Activated naive CD4-positive, alpha-beta T cell treated with anti-CD3 and anti-CD28 coated beads, Interleukin-2, amount 50 U/mL, for 16 hours (primary cell): ENCODE results near the gene ARL8B.
A peak's percentile ranks its signal among the peaks of the same experiment; 100 is the strongest.
"Not testable (repeated sequence)": the region's sequence is repeated elsewhere in the genome, so short reads cannot be mapped to it uniquely, and the experiment has no call there.

Experiments used
- DNase-seq: peaks from one replicate; pipeline ENCODE4 v3.0.0-alpha.2; 2020

The ARL8B gene

DNA sequence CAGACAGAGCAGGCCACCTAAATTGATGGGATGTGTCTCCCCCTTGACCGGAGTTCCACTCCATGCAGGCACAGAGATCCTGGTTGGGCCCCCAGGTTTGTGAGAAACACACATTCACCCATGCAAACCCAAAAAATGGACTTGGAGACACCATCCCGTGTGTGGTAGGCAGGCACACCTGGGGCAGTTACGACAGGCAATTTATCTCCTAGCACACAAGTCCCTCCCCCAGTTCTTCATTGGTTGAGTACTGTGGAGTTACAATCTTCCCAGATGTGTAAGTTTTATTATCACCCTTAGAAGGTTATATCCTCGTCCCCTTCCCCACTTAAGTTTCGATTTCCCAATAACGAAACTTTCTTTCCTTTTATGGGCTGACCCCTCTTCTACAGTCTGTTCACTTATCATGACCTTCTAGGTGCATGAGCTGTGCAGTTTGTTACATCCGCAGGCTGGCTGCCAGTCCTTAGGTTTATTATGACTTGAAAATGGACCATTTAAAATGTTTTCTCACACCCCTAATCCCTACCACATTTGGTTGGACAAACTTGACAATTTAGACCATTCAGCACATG, 27.3 kb downstream of the ARL8B start:
- no peak for DNase-seq

DNA sequence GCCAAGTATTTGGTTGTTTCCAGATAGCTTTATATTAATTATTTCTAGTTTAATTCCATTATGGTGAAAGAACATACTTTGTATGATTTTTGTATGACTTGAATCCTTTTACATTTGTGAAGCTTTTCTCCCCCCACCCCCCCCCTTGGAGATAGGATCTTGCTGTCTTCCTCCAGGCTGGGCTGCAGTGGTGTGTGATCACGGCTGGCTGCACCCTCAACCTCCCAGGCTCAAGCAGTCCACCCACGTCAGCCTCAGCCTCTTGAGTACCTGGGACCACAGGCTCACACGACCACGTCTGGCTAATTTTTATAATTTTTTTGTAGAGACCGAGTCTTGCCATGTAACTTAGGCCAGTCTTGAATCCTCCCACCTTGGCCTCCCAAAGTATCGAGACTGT, 29.5 kb downstream of the ARL8B start:
- no peak for DNase-seq

DNA sequence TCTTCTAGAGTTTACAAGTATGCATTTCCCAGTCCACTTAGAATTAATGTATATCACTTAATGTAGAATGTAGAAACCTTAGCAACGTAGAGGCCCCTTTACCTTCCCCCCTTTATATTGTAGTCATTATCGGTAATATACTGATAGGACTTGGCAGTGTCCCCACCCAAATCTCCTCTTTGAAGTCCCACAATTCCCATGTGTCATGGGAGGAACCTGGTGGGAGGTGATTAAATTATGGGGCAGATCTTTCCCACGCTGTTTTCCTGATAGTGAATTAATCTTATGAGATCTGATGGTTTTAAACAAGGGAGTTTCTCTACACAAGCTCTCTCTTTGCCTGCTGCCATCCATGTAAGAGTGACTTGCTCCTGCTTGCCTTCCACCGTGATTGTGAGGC, 31.0 kb downstream of the ARL8B start:
- DNase-seq: no peak

DNA sequence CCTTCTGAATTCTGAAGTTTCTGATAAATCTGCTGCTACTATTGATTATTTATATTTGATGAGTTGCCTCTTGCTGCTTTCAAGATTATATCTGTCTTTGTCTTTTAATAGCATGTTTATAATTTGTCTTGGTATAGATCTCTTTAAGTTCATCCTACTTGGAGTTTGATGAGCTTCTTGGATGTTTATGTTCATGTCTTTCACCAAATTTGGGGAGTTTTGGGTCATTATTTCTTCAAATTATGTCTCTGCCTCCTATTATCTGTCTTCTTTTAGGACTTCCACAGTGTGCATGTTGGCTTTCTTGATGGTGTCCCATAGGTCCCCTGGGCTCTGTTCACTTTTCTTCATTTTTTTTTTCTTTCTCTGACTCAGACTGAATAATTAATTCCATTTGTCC, 33.1 kb downstream of the ARL8B start:
- DNase-seq: no peak

DNA sequence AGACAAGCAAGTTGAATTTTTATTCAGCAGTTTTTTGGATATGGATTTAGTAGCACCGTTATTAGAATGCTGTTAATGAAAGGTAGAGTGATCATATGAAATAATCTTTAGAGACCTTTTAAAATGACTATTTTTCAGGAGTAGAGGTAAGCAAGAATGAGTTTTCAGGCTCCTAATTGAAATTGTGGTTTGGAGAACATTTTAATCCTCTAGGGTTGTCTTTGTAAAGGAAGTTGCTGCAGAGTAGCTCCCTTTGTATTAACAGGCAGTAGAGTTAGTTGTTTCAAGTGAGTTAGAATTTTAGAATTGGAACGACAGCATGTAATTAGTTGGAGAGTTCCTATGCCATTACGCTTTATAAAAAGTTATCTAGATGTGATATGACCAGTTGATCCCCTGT, 38.2 kb downstream of the ARL8B start:
- DNase-seq: no peak

DNA sequence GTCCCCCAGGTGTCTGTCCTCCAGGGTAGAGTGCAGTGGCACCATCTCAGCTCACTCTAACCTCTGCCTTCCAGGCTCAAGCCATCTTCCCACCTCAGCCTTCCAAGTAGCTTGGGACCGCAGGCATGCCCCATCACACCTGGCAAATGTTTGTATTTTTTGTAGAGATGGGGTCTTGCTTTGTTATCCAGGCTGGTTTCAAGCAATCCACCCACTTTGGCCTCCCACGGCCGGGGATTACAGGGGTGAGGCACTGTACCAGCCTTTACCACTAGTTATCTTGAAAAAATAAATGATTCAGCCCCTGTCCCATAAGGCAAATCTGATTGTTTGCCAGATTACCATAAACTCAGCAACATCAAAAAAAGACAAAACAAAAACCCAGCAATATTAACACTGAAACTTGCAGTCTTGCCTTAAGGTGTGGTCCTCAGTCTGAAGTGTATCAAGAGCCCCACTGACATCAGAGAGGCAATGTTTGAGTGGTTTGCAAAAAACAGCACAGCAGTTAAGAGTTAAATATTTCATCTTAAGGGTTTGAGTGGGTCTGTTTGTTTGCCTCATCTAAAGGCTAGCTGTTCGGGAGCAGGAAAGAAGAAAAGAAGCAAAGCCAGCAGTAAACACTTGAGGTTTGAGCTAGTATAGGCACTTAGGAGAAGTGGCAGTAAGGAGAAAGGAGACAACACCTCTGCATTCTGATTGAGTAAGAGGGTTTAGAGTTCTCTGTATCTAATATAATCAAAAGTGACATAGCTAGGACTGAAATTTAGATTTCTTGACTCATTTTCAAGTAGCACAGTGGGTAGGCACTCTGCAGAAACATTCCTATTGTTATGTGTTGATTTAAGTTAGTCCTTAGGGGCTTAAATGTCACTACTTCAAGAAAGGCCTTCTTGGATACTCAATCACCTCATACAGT, 39.1 kb downstream of the ARL8B start:
- DNase-seq: peak; percentile 23

DNA sequence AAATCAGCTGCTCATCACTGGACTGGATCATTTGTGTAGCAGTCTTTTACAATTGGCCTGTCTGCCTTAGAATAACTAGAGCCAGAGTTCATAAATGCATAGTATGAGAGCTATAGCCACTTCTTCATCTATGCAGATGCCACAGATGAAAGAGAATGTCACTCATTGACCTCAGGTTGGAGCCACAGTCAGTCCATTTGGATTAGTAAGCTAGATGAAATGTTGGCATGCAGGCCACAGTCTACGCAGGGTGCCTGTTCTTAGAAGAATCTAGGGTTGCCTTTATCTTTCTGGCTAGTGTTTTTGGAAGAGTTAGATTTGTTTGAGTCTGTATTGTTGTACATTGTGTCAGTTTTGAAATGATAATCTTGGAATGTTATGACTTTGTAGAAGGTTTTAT, 40.0 kb downstream of the ARL8B start:
- DNase-seq: no peak

DNA sequence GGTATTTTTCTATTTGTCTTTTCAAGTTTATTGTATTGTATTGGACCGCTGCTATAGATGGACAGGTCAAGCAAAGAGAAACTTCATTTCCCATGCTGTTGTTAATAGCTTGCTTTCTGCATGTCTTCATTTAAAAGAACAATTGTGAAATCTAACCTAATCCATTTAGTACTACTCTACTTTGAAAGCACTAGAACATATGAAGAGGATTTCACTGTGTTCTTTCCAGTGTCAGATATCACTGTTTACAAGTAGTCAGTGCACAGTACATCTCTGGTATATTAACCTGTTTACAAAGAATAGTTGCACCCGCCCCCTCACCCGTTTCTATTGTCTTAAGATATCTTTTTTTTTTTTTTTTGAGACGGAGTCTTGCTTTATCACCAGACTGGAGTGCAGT, 43.6 kb downstream of the ARL8B start:
- no peak for DNase-seq

DNA sequence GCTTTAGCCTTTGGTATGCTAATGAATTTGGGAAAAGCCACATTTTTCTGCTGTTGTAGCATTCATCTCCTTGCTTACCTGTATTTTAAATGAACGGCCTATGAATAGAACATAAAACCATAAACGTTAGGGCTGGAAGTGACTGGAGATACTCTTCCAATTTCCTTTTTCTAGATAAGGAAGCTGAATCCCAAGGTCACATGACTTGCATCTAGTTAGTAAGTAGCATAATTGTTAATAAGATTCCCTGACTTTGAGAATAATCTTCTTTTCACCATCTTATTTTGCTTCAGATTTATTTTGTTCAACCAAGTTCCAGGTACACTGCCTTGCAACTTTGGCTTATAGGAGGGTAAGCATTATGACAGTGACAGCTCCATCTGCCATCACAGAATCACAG, 44.8 kb downstream of the ARL8B start:
- no peak for DNase-seq

DNA sequence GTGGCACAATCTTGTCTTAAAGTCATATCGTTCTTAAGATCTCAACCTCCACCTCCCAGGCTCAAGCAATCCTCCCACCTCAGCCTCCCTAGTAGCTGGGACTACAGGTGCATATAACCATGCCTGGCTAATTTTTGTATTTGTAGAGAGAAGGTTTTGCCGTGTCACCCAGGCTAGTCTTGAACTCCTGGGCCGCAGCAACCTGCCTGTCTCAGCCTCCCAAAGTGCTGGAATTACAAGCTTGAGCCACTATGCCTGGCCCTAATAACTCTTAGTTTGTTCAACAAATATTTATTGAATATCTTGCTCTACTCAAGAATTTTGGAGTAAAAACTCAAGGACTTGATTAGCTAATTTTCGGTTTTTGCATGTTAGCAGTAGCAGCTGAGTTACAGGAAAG, 46.0 kb downstream of the ARL8B start:
- DNase-seq: no peak

DNA sequence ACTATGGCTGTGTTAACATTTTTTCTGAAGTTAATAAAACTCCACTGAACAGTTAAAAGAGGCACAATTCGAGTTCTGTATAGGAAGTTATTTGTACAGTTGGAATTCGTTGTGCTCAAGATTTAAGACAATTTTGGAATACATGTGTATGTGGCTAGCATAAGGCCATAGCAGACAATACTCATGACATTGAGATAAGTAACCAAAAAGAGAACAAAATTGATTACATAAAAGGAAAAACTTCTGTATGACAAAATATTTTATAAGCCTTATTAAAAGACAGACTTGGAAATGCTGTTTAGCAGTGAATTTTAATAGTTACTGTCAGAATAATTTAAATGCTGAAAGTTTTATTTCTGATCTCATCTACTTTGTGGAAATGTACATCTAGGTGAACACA, 47.7 kb downstream of the ARL8B start:
- no peak for DNase-seq

DNA sequence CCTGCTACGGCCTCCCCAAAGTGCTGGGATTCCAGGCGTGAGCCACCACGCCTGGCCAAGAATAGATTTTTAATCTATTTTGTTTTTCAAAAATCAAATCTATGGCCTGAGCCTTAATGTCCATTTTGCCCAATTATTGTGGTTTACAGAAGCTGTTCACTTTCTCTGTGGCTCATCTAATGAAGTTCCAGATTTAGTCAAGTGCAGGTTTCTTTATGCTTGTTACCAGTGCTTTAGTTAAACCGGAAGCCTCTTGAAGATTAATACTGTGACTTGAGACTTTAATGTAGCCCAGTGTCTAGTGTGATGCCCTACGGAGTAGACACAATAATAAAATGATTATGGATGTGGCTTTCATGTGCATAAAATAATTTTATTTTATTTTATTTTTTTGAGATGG, 48.9 kb downstream of the ARL8B start:
- DNase-seq: no peak

DNA sequence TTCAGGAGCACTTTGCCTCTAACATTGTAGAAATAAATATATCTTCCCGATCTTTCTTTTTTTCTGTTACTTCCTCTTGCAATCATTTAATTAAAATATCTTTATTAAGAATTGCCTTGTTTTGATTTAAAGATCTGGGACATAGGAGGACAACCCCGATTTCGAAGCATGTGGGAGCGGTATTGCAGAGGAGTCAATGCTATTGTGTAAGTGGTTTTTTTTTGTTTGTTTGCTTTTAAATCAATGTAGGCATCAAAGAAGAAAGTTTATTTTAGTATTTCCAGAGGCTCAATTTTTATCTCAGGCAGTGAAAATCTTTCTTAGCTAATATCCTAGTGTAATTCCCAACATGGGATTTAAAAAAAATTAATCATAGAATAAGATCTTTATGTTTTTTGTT, 49.9 kb downstream of the ARL8B start:
- no peak for DNase-seq

DNA sequence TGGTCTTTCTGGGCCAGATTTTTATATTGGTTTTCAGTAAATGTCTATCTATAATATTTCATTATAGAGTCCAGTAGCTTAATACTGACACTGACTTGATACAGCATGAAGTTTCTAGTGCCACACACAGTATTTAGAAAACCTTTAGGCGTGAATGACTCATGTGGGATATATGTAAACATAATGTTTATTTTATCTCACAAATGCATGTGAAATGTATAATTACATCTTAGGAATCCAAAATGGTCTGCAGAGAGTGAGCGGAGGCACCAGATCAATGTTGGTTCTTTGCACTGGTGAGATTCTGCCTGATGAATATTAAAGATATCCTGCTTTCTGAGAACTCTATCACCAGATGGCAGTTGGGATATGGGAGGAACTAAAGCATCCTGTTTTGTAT, 56.9 kb downstream of the ARL8B start:
- DNase-seq: not testable (repeated sequence)

DNA sequence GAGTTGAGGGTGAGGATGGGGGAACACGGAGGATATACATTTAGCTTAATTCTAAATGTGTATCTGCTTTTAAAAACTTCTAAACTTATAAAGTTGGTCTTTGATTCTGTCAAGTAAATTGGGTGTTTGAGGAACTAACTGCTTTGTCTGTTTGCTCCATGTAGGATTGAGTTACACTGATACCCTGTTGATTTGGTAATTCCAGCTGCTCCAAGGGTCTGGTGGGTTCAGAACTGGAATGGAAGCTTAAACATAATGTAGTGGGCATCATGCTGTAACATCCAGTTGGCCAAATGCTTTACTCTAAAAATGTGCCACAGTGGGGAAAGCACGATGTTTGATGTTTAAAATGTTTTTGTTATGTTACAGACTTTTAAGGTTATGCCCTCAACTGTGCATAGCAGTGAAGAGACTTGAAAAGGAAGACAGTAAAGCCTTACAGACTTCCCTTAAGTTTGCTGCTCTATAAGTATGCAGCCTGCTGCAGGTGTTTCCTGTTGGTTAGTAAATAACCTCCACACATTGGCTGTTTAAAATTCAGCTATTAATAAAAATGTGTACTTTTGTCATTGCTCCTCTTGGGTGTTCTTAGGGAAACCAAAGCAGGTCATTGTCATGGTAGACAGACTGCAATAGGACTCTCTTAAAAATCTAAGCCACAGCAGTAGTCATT, 59.5 kb downstream of the ARL8B start:
- no peak for DNase-seq

DNA sequence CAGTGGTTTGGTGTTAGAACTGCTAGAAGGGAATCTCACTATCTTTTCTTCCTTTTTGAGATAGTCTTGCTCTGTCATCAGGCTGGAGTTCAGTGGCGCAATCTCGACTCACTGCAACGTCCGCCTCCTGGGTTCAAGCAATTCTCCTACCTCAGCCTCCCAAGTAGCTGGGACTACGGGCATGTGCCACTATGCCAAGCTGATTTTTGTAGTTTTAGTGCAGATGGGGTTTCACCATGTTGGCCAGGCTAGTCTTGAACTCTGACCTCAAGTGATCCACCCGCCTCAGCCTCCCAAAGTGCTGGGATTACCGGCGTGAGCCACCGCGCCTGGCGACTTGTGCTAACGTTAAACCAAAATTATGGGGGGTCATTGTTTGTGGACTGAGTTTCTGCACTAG, 61.6 kb downstream of the ARL8B start:
- not testable (repeated sequence) for DNase-seq

DNA sequence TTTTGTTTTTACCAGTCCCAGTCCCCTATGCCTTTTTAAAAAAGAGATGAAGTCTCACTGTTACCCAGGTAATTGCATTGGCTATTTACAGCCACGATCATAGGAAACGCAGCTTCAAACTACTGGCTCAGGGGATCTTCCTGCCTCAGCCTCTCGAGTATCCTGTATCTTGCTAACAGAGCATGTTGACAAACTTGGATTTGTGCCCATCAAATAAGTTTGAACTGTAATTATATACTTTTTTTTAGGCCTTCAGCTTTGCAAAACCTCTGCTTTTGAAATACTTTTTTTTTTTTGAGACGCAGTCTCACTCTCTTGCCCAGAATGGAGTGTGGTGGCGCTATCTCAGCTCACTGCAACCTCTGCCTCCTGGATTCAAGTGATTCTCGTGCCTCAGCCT, 62.4 kb downstream of the ARL8B start:
- no peak for DNase-seq

DNA sequence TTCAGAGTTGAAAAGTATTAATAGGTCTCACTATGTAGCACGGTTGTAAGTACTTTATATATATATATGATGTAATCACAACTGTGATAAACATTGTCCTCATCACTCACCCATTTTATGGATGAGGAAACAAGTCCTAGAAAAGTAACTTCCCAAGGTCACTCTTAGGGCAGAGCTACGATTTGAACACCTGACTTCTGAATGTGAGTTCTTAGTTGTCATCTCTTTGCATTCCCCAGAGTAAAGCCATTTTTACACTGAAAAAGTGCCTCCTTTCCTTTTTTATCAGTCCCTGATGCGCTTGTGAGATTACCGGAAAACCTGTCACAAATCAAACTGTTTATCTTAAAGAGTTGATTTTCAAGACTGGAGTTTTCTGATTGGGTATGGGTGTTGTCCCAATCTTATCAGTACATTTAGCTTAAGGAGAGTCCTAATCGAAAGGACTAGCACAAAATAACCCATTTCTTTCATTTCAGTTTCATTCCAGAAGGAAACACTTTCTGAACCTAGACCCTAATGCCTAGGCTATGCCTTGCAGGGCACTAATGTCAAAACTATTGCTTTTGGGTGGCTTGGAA, 63.1 kb downstream of the ARL8B start:
- DNase-seq: no peak

DNA sequence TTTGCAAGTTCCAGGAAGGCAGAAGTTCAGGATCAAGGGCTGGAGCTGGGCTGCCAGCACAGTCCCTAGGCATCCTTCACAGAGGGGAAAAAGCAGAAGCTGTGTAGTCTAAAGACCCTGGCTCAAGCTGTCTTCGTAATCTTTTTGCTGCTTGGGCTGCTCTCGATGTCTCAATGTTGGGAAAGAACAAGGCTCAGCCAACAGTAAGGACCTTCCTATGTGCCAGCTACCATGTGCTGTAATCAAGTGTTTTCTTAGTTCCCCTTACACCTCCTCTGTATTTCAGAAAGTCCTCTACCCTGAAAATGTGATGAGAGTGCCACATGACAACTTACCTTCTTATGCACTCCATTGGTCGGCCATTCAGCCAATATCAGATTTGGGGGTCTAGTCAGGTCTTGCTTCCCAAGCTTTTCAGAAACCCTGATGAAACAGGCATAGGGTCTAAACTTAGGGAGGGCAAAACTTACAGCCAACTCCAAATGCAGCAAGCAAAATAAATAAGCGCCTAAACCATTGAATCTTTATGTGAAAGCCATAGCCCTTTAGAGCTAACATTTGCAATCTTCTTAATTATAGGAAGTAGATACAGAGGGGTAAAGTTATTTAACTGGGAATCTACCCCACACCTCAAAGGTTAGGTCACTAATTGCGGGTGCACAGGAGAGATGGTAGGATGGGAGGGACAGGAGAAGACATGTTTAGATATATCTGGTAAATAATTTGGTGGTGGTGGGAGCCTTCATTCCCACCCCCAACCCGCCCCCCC, 64.2 kb downstream of the ARL8B start:
- no peak for DNase-seq

DNA sequence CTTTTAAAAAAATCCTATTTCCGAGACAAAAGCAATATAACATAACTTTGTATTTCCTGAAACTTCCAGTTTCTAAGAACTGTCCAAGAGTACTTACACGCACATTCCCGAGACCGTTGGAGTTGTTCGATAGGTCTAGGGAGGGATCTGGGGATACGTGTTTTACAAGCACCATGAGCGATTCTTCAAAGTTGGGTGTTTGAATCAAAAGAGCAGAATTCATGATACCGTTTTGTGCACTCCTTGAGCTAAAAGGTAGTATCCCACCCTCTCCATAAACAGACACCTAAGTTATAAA, 64.7 kb downstream of the ARL8B start:
- no peak for DNase-seq

DNA sequence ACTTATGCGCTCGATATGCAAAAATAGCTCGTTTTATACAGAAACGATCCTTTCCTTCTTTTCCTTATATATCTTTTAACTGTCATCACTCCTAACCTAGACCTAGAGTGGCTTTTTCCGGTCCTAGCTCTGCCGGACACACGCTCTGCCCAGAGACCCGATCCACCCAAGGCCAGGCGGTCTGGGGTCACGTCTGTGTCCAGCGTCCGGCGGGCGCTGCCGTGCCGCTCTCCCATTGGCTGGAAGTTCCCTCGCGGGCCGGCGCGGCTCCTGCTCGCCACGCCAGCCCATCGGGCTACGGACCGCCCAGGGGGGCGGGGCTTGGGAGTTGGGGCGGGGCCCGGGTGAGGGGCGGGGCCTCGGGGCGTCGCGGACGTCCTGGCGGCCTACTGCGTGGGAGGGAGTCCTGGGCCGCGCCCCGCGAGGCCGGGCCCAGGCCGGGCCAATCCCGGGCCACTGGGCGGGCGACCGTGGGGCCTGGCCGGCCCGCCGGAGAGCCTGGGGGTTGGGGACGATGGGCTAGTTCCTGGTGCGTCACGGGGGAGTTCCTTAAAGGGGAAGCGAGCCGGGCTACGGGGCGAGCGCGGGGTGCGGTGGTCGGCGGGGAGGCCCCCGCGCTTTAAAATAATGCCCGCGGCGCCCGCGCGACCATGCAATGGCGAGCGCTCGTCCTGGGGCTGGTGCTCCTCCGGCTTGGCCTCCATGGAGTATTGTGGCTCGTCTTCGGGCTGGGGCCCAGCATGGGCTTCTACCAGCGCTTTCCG, 65.2 kb downstream of the ARL8B start, which contains the start of gene EDEM1:
Gene EDEM1 (plus strand): TSS at position 552 of the 764 bp plus-strand sequence. CDS start 99 bp downstream, at position 651.
- DNase-seq: peak; percentile 89

DNA sequence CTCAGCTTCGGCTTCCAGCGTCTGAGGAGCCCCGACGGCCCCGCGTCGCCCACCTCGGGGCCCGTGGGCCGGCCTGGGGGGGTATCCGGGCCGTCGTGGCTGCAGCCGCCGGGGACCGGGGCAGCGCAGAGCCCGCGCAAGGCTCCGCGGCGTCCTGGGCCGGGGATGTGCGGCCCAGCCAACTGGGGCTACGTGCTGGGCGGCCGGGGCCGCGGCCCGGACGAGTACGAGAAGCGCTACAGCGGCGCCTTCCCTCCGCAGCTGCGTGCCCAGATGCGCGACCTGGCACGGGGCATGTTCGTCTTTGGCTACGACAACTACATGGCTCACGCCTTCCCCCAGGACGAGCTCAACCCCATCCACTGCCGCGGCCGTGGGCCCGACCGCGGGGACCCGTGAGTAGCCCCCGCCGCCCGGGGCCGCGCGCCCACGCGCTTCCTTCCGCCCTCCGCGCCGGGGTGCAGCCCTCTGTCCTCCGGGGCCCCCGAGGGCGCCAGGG, 65.9 kb downstream of the ARL8B start:
- peak; percentile 60 for DNase-seq
